ENCODE data around the gene EFCAB8.

The EFCAB8 gene

GRCh38 chr20:33008336-33009213, 149.9 kb downstream of the EFCAB8 start:
- Histone ChIP-seq H3K4me3 (ENCODE audit: low read depth in 1 of 2, low read length in 2 of 2) (no peak overlapping the region), H3K4me1 (ENCODE audit: control insufficient read depth in 1 of 2, insufficient read depth in 2 of 2, low read length in 2 of 2) (no peaks in the 10 kb centered on the region), H3K9me3 (ENCODE audit: control insufficient read depth in 1 of 2, low read length in 2 of 2) (peaks cover 0 to 7% of the 10 kb centered on the region in 2 donors), H3K36me3 (ENCODE audit: control insufficient read depth in 1 of 2, insufficient read depth in 2 of 2, low read length in 2 of 2) (no peaks in the 10 kb centered on the region), H3K27ac (ENCODE audit: low read length) (no peak overlapping the region), H3K27me3 (ENCODE audit: low read depth, low read length) (no peaks in the 10 kb centered on the region)

GRCh38 chr20:33009214-33010132, 150.8 kb downstream of the EFCAB8 start:
- H3K27me3 ChIP-seq (ENCODE audit: low read depth, low read length), result no peaks in the 10 kb centered on the region
- H3K9me3 ChIP-seq (ENCODE audit: control insufficient read depth in 1 of 2, low read length in 2 of 2), result peaks cover 0 to 7% of the 10 kb centered on the region in 2 donors
- H3K27ac ChIP-seq (ENCODE audit: low read length), result no peak overlapping the region
- no peaks in the 10 kb centered on the region for H3K4me1 ChIP-seq (ENCODE audit: control insufficient read depth in 1 of 2, insufficient read depth in 2 of 2, low read length in 2 of 2)
- H3K4me3 ChIP-seq (ENCODE audit: low read depth in 1 of 2, low read length in 2 of 2), result no peak overlapping the region
- no peaks in the 10 kb centered on the region for H3K36me3 ChIP-seq (ENCODE audit: control insufficient read depth in 1 of 2, insufficient read depth in 2 of 2, low read length in 2 of 2)

- Histone ChIP-seq H3K4me3 (ENCODE audit: low read depth in 1 of 2, low read length in 2 of 2) (no peak overlapping the region), H3K36me3 (ENCODE audit: control insufficient read depth in 1 of 2, insufficient read depth in 2 of 2, low read length in 2 of 2) (no peaks in the 10 kb centered on the region), H3K9me3 (ENCODE audit: control insufficient read depth in 1 of 2, low read length in 2 of 2) (peaks cover 0 to 7% of the 10 kb centered on the region in 2 donors), H3K27ac (ENCODE audit: low read length) (no peak overlapping the region), H3K4me1 (ENCODE audit: control insufficient read depth in 1 of 2, insufficient read depth in 2 of 2, low read length in 2 of 2) (no peaks in the 10 kb centered on the region), H3K27me3 (ENCODE audit: low read depth, low read length) (no peaks in the 10 kb centered on the region)
These were observed 151.4 kb downstream of the EFCAB8 start for GRCh38 chr20:33010133-33010504.

GRCh38 chr20:33010674-33011449, 152.1 kb downstream of the EFCAB8 start:
- no peak overlapping the region for H3K4me3 ChIP-seq (ENCODE audit: low read depth in 1 of 2, low read length in 2 of 2)
- no peaks in the 10 kb centered on the region for H3K36me3 ChIP-seq (ENCODE audit: control insufficient read depth in 1 of 2, insufficient read depth in 2 of 2, low read length in 2 of 2)
- H3K9me3 ChIP-seq (ENCODE audit: control insufficient read depth in 1 of 2, low read length in 2 of 2), result peaks cover 0 to 4% of the 10 kb centered on the region in 2 donors
- H3K27me3 ChIP-seq (ENCODE audit: low read depth, low read length), result no peaks in the 10 kb centered on the region
- no peak overlapping the region for H3K27ac ChIP-seq (ENCODE audit: low read length)
- H3K4me1 ChIP-seq (ENCODE audit: control insufficient read depth in 1 of 2, insufficient read depth in 2 of 2, low read length in 2 of 2), result no peaks in the 10 kb centered on the region
